Ectodermal cell (in vitro differentiated cells): Measurements from ENCODE around the gene NBDY.
"Not testable (repeated sequence)": the region's sequence is repeated elsewhere in the genome, so short reads cannot be mapped to it uniquely, and the experiment has no call there.

ENCODE experiments used
- H3K27ac ChIP-seq: 2 replicates; pipeline ENCODE4 v1.7.0; 2013; ENCODE audit warnings: mild to moderate bottlenecking, low read depth, low read length; ENCODE audit not compliant: insufficient read depth, poor library complexity, severe bottlenecking
- H3K27me3 ChIP-seq: 2 replicates; pipeline ENCODE4 v1.7.0; 2013; ENCODE audit warnings: mild to moderate bottlenecking, low read length; ENCODE audit not compliant: insufficient read depth, control insufficient read depth, poor library complexity, severe bottlenecking
- H3K36me3 ChIP-seq: one replicate; pipeline ENCODE4 v1.7.0; 2013; ENCODE audit warnings: low read length; ENCODE audit not compliant: control insufficient read depth, insufficient read depth
- H3K4me1 ChIP-seq: one replicate; pipeline ENCODE4 v1.7.0; 2013; ENCODE audit warnings: low read length; ENCODE audit not compliant: control insufficient read depth, insufficient read depth
- H3K4me3 ChIP-seq: 2 replicates; pipeline ENCODE4 v1.7.0; 2013; ENCODE audit warnings: low read depth, low read length, control low read depth; ENCODE audit not compliant: insufficient read depth
- H3K9me3 ChIP-seq: 2 replicates; pipeline ENCODE4 v1.7.0; 2013; ENCODE audit warnings: mild to moderate bottlenecking, low read length, moderate library complexity; ENCODE audit not compliant: control insufficient read depth
- WGBS, 2 experiments: methylation state at CpG; one replicate each; pipeline ENCODE4 v1.1.7; 2013; ENCODE audit warnings: missing lambda C conversion rate in 2 of 2; 5-methylcytosine and 5-hydroxymethylcytosine counted together

The NBDY gene

DNA sequence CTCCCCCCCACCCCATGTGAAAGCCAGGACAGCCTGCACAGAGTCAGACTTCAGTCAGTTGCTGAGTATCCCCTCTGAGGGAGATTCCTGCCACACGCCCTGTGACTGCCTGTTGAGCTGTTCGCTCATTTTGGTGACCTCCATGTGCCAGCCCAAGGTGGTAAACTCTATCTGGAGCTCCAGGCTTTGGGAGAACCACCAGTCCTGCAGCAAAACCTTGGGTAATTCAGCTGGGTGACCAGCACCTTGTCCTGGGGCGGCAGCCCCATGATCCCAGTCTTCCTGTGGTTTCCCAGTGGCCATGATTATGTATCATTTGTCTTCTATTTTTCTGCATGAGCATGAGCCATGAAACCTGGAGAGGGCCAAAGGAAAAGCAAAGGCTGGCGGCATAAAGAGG, 73.4 kb downstream of the NBDY start:
- Histone ChIP-seq H3K27ac (no peak overlapping the region), H3K27me3 (no peaks in the 10 kb centered on the region), H3K36me3 (no peaks in the 10 kb centered on the region), H3K4me1 (no peaks in the 10 kb centered on the region), H3K9me3 (no peaks in the 10 kb centered on the region), H3K4me3 (no peak overlapping the region)
- WGBS, 2 experiments: 94% methylated on average over 4 of the region's 4 CpGs

GRCh38 chrX:56802921-56803849, 74.1 kb downstream of the NBDY start:
- Histone ChIP-seq H3K27me3 (no peaks in the 10 kb centered on the region), H3K4me1 (no peaks in the 10 kb centered on the region), H3K36me3 (no peaks in the 10 kb centered on the region), H3K4me3 (no peak overlapping the region), H3K27ac (peak overlapping the region; percentile 36), H3K9me3 (no peaks in the 10 kb centered on the region)
- WGBS, 2 experiments: 67 to 70% methylated on average over 24 to 26 of the region's 27 CpGs

DNA sequence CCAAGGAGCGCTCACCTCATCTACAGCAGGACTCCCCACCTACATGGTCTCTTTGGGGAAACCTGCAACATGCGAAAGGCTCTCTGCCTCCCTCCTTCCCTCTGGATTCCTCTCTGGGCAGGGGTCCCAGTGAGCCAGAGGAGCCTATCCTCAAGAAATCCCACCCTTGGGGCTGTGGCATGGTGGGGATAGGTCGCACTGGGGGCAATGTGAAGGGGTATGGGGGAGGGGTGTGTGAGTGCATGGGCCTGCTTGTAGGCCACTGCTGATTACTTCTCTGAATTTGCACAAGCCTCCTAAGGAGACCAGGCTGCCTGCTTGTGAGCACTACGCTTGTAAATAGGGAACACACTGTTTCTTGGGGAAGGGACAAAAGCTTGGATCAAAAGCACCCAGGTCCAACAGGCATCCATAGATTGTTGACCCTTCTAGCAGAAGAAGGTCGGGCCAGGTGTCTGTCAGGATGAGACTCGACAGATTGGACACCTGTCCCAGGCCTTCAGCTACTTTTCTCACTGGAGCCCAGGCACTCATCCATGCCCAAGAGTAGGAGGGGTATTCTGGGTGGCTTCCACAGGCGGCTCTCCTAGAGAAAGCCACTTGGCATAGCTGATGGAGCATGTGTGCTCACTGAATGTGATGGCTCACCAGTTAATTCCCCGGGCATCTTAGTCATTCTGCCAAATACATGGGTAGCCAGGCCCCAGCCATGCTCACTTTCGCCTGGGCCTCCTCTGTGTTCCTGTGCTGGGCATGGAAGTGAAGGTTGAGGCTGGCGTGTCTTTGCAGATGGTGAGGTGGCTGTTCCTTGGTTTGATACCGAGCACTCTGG, 75.0 kb downstream of the NBDY start:
- Histone ChIP-seq H3K4me1 (no peaks in the 10 kb centered on the region), H3K27ac (peak overlapping the region; percentile 36), H3K27me3 (no peaks in the 10 kb centered on the region), H3K4me3 (no peak overlapping the region), H3K9me3 (no peaks in the 10 kb centered on the region), H3K36me3 (no peaks in the 10 kb centered on the region)
- WGBS, 2 experiments: 73 to 77% methylated on average over 11 of the region's 11 CpGs

GRCh38 chrX:56804867-56805266, 75.8 kb downstream of the NBDY start:
- H3K36me3 ChIP-seq: no peaks in the 10 kb centered on the region
- H3K27ac ChIP-seq: no peak overlapping the region
- 89 to 97% methylated on average over 4 of the region's 4 CpGs for WGBS, 2 experiments
- H3K4me3 ChIP-seq: no peak overlapping the region
- H3K27me3 ChIP-seq: no peaks in the 10 kb centered on the region
- no peaks in the 10 kb centered on the region for H3K9me3 ChIP-seq
- H3K4me1 ChIP-seq: no peaks in the 10 kb centered on the region

GRCh38 chrX:56805399-56805798, 76.4 kb downstream of the NBDY start:
- no peak overlapping the region for H3K27ac ChIP-seq
- no peaks in the 10 kb centered on the region for H3K9me3 ChIP-seq
- 90 to 95% methylated on average over 1 of the region's 1 CpG for WGBS, 2 experiments
- H3K4me1 ChIP-seq: no peaks in the 10 kb centered on the region
- no peak overlapping the region for H3K4me3 ChIP-seq
- no peaks in the 10 kb centered on the region for H3K36me3 ChIP-seq
- no peaks in the 10 kb centered on the region for H3K27me3 ChIP-seq

DNA sequence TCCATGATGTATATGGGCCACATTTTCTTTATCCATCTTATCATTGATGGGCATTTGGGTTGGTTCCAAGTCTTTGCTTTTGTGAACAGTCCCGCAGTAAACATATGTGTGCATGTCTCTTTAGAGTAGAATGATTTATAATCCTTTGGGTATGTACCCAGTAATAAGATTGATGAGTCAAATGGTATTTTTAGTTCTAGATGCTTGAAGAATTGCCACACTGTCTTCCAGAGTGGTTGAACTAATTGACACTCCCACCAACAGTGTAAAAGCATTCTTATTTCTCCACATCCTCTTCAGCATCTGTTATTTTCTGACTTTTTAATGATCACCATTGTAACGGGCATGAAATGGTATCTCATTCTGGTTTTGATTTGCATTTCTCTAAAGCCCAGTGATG, 77.1 kb downstream of the NBDY start:
- not testable (repeated sequence) for H3K27me3 ChIP-seq, H3K36me3 ChIP-seq, H3K4me3 ChIP-seq, H3K4me1 ChIP-seq, H3K27ac ChIP-seq, H3K9me3 ChIP-seq
- WGBS, 2 experiments: 87 to 100% methylated on average over 2 of the region's 2 CpGs

GRCh38 chrX:56811599-56811998, 82.6 kb downstream of the NBDY start:
- H3K27me3 ChIP-seq: no peaks in the 10 kb centered on the region
- WGBS, 2 experiments: 99% methylated on average over 5 of the region's 5 CpGs
- no peaks in the 10 kb centered on the region for H3K4me1 ChIP-seq
- no peak overlapping the region for H3K27ac ChIP-seq
- H3K4me3 ChIP-seq: no peak overlapping the region
- H3K36me3 ChIP-seq: no peaks in the 10 kb centered on the region
- no peaks in the 10 kb centered on the region for H3K9me3 ChIP-seq

DNA sequence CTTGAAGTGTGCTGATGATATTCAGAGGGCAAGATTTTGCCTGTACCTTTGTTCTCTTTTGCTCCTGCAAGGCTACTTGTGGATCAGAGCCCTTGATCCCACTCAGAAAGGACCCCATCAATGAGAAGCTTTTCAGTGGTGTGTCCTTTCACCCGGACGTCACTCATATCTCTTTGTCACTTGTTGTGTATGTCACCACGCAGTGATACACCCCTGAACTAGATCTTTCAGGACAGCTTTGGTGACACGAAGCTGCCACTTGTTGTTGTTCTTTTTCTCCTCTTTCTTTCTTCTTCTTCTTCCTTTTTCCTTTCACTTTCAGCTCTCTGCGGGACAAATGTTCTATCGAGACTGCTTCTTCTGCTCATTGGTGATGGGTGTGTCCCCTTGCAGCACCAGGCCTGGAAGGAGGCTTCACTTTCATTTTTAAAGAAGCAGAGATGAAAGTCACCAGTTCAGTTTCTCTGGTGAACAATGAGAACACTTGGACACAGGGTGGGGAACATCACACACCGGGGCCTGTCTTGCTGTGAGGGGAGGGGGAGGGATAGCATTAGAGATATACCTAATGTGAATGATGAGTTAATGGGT, 83.6 kb downstream of the NBDY start:
- no peak overlapping the region for H3K27ac ChIP-seq
- no peaks in the 10 kb centered on the region for H3K36me3 ChIP-seq
- H3K4me1 ChIP-seq: no peaks in the 10 kb centered on the region
- WGBS, 2 experiments: 90 to 91% methylated on average over 7 of the region's 7 CpGs
- no peak overlapping the region for H3K4me3 ChIP-seq
- no peaks in the 10 kb centered on the region for H3K27me3 ChIP-seq
- no peaks in the 10 kb centered on the region for H3K9me3 ChIP-seq

- Histone ChIP-seq H3K27me3 (no peaks in the 10 kb centered on the region), H3K9me3 (no peaks in the 10 kb centered on the region), H3K36me3 (no peaks in the 10 kb centered on the region), H3K4me3 (no peak overlapping the region), H3K4me1 (no peaks in the 10 kb centered on the region), H3K27ac (no peak overlapping the region)
- WGBS, 2 experiments: 91 to 93% methylated on average over 7 of the region's 7 CpGs
Measured at GRCh38 chrX:56813318-56813837, 84.3 kb downstream of the NBDY start.

DNA sequence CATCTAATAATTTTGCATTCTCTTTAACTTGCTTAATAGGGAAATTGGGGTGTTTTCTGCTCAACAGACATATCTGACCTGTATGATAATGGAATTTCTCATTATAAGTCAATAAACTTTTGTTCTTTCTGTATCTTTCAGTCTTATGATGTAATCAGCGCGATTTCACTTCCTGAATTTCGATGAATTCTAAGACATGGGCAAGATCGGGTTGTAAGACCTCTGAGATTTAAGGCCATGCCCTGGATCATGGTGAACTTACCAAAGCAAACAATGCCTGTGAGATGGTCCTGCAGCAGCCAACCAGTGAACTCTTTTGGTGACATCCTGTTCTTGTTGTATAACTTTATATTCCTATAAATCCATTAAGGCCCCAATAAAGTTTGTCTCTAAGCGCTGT, 88.1 kb downstream of the NBDY start:
- H3K4me1 ChIP-seq: no peaks in the 10 kb centered on the region
- WGBS, 2 experiments: 73% methylated on average over 4 of the region's 5 CpGs
- no peaks in the 10 kb centered on the region for H3K36me3 ChIP-seq
- H3K4me3 ChIP-seq: no peak overlapping the region
- no peaks in the 10 kb centered on the region for H3K9me3 ChIP-seq
- no peaks in the 10 kb centered on the region for H3K27me3 ChIP-seq
- no peak overlapping the region for H3K27ac ChIP-seq
